CD14-positive monocyte (primary cell): ENCODE results near the gene IGSF9B. TPM values are rescaled to one million over a fixed set of nuclear protein-coding genes. Genes with fewer than 3 reads are reported as not detected.

ENCODE experiments used
- DNase-seq, 3 donors: peaks; one replicate each; pipeline ENCODE4 v3.0.0-alpha.2; 2011 to 2022
- H2AFZ ChIP-seq: 2 replicates; pipeline ENCODE4 v1.6.0; 2012; ENCODE audit warnings: mild to moderate bottlenecking, low read depth, low read length, inconsistent platforms; ENCODE audit not compliant: insufficient read depth, poor library complexity, severe bottlenecking
- H3K27ac ChIP-seq, 2 donors: 1 replicate in 1 of 2; 2 replicates in 1 of 2; pipeline ENCODE4 v1.5.1; 2012 to 2013; ENCODE audit warnings: low read length in 2 of 2, control low read depth in 1 of 2, inconsistent platforms in 1 of 2, low read depth in 1 of 2, mild to moderate bottlenecking in 1 of 2
- H3K27me3 ChIP-seq, 2 donors: one replicate each; pipeline versions ENCODE4 v1.6.0 to v1.6.1; 2011 to 2013; ENCODE audit warnings: low read length in 2 of 2; ENCODE audit not compliant: control insufficient read depth in 2 of 2, insufficient read depth in 2 of 2
- H3K36me3 ChIP-seq, 2 donors: replicated peaks in 1 of 2; 1 replicate in 1 of 2; 2 replicates in 1 of 2; pipeline versions ENCODE4 v1.5.1 to v1.6.1; 2012 to 2013; ENCODE audit warnings: low read length in 2 of 2, control low read depth in 1 of 2, inconsistent platforms in 1 of 2, mild to moderate bottlenecking in 1 of 2; ENCODE audit not compliant: insufficient read depth in 2 of 2, control insufficient read depth in 1 of 2
- H3K4me1 ChIP-seq, 2 donors: 1 replicate in 1 of 2; 2 replicates in 1 of 2; pipeline versions ENCODE4 v1.5.1 to v1.6.1; 2012 to 2013; ENCODE audit warnings: low read length in 2 of 2, control low read depth in 1 of 2, inconsistent platforms in 1 of 2, mild to moderate bottlenecking in 1 of 2, moderate library complexity in 1 of 2; ENCODE audit not compliant: insufficient read depth in 2 of 2, control insufficient read depth in 1 of 2
- H3K4me2 ChIP-seq: replicated peaks from 2 replicates; pipeline ENCODE3; 2012; ENCODE audit warnings: low read length, moderate library complexity, mild to moderate bottlenecking; ENCODE audit not compliant: poor library complexity, severe bottlenecking; ENCODE audit errors: extremely low read depth
- H3K4me3 ChIP-seq, 3 experiments: fragments of 200-600 bp in 1 of 3; sonication (generic) in 1 of 3; replicated peaks in 1 of 3; 1 replicate in 2 of 3; 2 replicates in 1 of 3; pipeline ENCODE4 v1.5.1; 2011 to 2013; ENCODE audit warnings: low read length in 3 of 3, mild to moderate bottlenecking in 3 of 3, control low read depth in 2 of 3, low read depth in 2 of 3, inconsistent platforms in 1 of 3, moderate library complexity in 1 of 3
- H3K79me2 ChIP-seq: 2 replicates; pipeline ENCODE4 v1.6.0; 2012; ENCODE audit warnings: mild to moderate bottlenecking, control low read depth, inconsistent platforms, low read length, moderate library complexity; ENCODE audit not compliant: insufficient read depth
- H3K9ac ChIP-seq: 2 replicates; pipeline ENCODE4 v1.6.0; 2017; ENCODE audit warnings: low read length, mild to moderate bottlenecking; ENCODE audit not compliant: insufficient read depth, poor library complexity, severe bottlenecking
- H3K9me3 ChIP-seq, 2 donors: replicated peaks in 1 of 2; 1 replicate in 1 of 2; 2 replicates in 1 of 2; pipeline versions ENCODE4 v1.5.1 to v1.6.1; 2012 to 2013; ENCODE audit warnings: low read length in 2 of 2, control low read depth in 1 of 2; ENCODE audit not compliant: control insufficient read depth in 1 of 2, insufficient read depth in 1 of 2
- H4K20me1 ChIP-seq: 2 replicates; pipeline ENCODE4 v1.6.0; 2012; ENCODE audit warnings: mild to moderate bottlenecking, low read length, control low read depth, moderate library complexity; ENCODE audit not compliant: insufficient read depth
- H3K27ac Mint-ChIP-seq, 7 donors: one replicate each; pipeline ENCODE4 v1.8.0; 2020; ENCODE audit warnings: mild to moderate bottlenecking in 7 of 7, mixed read lengths in 7 of 7, moderate library complexity in 6 of 7, inconsistent platforms in 2 of 7
- H3K27me3 Mint-ChIP-seq, 3 donors: one replicate each; pipeline ENCODE4 v1.8.0; 2021 to 2022; ENCODE audit warnings: low read depth in 3 of 3, mild to moderate bottlenecking in 3 of 3, mixed read lengths in 3 of 3, moderate library complexity in 3 of 3, inconsistent platforms in 1 of 3
- H3K36me3 Mint-ChIP-seq, 2 donors: one replicate each; pipeline ENCODE4 v1.8.0; 2020; ENCODE audit warnings: mixed read lengths in 2 of 2, inconsistent platforms in 1 of 2, mild to moderate bottlenecking in 1 of 2
- H3K4me1 Mint-ChIP-seq: one replicate; pipeline ENCODE4 v1.8.0; 2020; ENCODE audit warnings: mild to moderate bottlenecking, mixed read lengths
- H3K4me3 Mint-ChIP-seq, 2 donors: one replicate each; pipeline ENCODE4 v1.8.0; 2020; ENCODE audit warnings: mild to moderate bottlenecking in 2 of 2, mixed read lengths in 2 of 2, moderate library complexity in 1 of 2
- H3K9me3 Mint-ChIP-seq, 7 donors: one replicate each; pipeline ENCODE4 v1.8.0; 2020 to 2022; ENCODE audit warnings: mixed read lengths in 7 of 7, mild to moderate bottlenecking in 6 of 7, moderate library complexity in 6 of 7, inconsistent platforms in 2 of 7
- WGBS: methylation state at CpG from one replicate; pipeline ENCODE4 v1.1.5; 2013; ENCODE audit warnings: missing lambda C conversion rate; ENCODE audit not compliant: insufficient coverage; 5-methylcytosine and 5-hydroxymethylcytosine counted together
- intact Hi-C, 2 donors: fragments of 100-400 bp; cut with micrococcal nuclease; formaldehyde crosslinking; loops; one replicate each; pipeline versions ENCODE4 v1.15.0 to v1.15.1; 2023
- polyA plus RNA-seq, 3 donors: library from polyadenylated mRNA; depleted of rRNA in 1 of 3; unstranded in 2 of 3; stranded (reverse) in 1 of 3; fragments of 300-500 nt in 2 of 3; fragments of >200 nt in 1 of 3; fragmentation: Illumina TruSeq in 2 of 3; gene quantifications; 1 replicate in 2 of 3; 2 replicates in 1 of 3; pipeline ENCODE4 v1.2.3, GENCODE V29; 2012 to 2021
- TF ChIP-seq, protein P1 (sequence below): fragments of 200-600 bp; IDR thresholded peaks from one replicate; pipeline ENCODE4 v1.8.0; 2022; ENCODE audit warnings: antibody characterized with exemption, mild to moderate bottlenecking

The IGSF9B gene
- polyA plus RNA-seq, 3 donors: not detected

DNA sequence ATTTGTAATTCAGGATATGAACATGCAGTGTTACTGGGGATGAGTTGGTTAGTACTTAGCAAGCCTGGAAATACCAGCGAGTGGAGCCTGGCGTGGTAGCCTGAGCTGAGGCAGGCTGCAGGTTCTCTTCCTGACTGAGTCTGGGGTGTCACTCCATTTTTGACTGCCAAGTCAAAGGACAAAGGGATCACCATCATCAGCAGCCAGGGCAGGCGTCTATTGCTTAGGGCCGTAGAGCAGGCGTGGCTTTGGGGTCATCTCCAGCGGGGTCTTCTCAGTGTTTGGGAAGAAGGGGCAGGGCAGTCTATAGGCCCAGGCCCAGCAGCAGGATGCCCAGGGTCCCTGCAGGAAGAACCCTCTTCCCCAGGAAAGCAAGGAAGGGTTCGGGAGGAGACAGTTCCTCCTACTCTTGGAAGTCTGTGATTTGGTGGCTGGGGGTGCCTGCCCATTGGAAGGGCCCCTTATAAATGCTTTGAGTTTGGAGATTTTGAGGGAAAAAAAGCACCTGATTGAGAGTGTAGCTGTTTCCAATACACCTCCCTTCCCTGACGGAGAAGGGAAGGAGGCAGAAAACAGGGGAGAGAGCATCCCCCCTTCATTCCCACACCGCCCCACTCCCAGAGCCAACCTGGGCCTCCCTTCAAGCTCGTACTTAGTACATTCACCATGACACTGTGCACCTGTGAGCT is 60.0 kb downstream of the IGSF9B start:
- no peak overlapping the region for H3K27ac Mint-ChIP-seq
- no peaks in the 10 kb centered on the region for H3K27me3 ChIP-seq
- intact Hi-C loops: no loop called here
- no peaks in the 10 kb centered on the region for H3K9me3 ChIP-seq
- H3K9me3 Mint-ChIP-seq: peaks cover 0 to 6% (median 0%) of the 10 kb centered on the region in 7 donors
- no peaks in the 10 kb centered on the region for H3K36me3 Mint-ChIP-seq
- H3K4me3 Mint-ChIP-seq: no peak overlapping the region
- H4K20me1 ChIP-seq: no peaks in the 10 kb centered on the region
- no peak for DNase-seq
- H3K4me1 Mint-ChIP-seq: no peaks in the 10 kb centered on the region
- no peaks in the 10 kb centered on the region for H3K79me2 ChIP-seq
- no peak overlapping the region for H3K27ac ChIP-seq
- H3K4me3 ChIP-seq: no peak overlapping the region
- no peaks in the 10 kb centered on the region for H3K4me1 ChIP-seq
- 94% methylated on average over 8 of the region's 10 CpGs for WGBS
- H2AFZ ChIP-seq: no peak overlapping the region
- H3K9ac ChIP-seq: no peak overlapping the region
- H3K27me3 Mint-ChIP-seq: peaks cover 0 to 2% (median 2%) of the 10 kb centered on the region in 3 donors
- H3K4me2 ChIP-seq: no peak overlapping the region
- TF ChIP-seq, protein P1, sequence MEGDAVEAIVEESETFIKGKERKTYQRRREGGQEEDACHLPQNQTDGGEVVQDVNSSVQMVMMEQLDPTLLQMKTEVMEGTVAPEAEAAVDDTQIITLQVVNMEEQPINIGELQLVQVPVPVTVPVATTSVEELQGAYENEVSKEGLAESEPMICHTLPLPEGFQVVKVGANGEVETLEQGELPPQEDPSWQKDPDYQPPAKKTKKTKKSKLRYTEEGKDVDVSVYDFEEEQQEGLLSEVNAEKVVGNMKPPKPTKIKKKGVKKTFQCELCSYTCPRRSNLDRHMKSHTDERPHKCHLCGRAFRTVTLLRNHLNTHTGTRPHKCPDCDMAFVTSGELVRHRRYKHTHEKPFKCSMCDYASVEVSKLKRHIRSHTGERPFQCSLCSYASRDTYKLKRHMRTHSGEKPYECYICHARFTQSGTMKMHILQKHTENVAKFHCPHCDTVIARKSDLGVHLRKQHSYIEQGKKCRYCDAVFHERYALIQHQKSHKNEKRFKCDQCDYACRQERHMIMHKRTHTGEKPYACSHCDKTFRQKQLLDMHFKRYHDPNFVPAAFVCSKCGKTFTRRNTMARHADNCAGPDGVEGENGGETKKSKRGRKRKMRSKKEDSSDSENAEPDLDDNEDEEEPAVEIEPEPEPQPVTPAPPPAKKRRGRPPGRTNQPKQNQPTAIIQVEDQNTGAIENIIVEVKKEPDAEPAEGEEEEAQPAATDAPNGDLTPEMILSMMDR: no peak
- H3K36me3 ChIP-seq: no peaks in the 10 kb centered on the region

DNA sequence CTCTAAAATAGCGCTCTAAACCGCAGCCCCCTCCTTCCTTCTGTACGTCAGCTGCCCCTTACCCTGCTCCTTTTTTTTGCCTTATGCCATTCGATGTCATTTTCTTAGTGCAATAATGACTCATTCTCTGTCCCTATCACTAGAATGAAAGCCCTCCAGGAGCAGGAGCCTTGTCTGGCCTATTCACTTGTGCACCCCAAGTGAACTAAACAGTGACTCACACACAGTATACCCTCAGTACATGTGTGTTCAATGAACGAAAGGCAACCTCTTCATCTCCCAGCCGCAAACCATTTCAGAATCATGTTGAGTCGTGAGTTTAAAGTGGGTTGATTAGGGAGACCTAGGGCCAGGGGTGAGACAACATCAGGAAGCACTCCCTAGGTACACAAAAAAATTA is 60.7 kb downstream of the IGSF9B start:
- peaks cover 0 to 2% (median 2%) of the 10 kb centered on the region in 3 donors for H3K27me3 Mint-ChIP-seq
- H3K36me3 Mint-ChIP-seq: no peaks in the 10 kb centered on the region
- peaks cover 0 to 6% (median 0%) of the 10 kb centered on the region in 7 donors for H3K9me3 Mint-ChIP-seq
- no peak overlapping the region for H3K4me3 Mint-ChIP-seq
- H2AFZ ChIP-seq: no peak overlapping the region
- H3K4me1 Mint-ChIP-seq: no peaks in the 10 kb centered on the region
- no peak overlapping the region for H3K4me2 ChIP-seq
- H3K9ac ChIP-seq: no peak overlapping the region
- H3K79me2 ChIP-seq: no peaks in the 10 kb centered on the region
- H3K27ac ChIP-seq: no peak overlapping the region
- no peaks in the 10 kb centered on the region for H3K9me3 ChIP-seq
- 87% methylated on average over 4 of the region's 7 CpGs for WGBS
- no peak overlapping the region for H3K4me3 ChIP-seq
- no peaks in the 10 kb centered on the region for H3K4me1 ChIP-seq
- no peak overlapping the region for H3K27ac Mint-ChIP-seq
- no peak for DNase-seq
- TF ChIP-seq, protein P1: no peak
- H4K20me1 ChIP-seq: no peaks in the 10 kb centered on the region
- H3K36me3 ChIP-seq: no peaks in the 10 kb centered on the region
- intact Hi-C loops: no loop called here
- H3K27me3 ChIP-seq: no peaks in the 10 kb centered on the region
